Skeletal muscle tissue (tissue), 4 donors: ENCODE measurements around the gene PPP1R12B. TPM values are rescaled to one million over a fixed set of nuclear protein-coding genes. Genes with fewer than 3 reads are reported as not detected.
A peak's percentile ranks its signal among the peaks of the same experiment; 100 is the strongest.
"Not testable (repeated sequence)": the region's sequence is repeated elsewhere in the genome, so short reads cannot be mapped to it uniquely, and the experiment has no call there.

Experiments used
- H3K27ac ChIP-seq: one replicate; pipeline ENCODE4 v1.7.0; 2013; ENCODE audit warnings: mild to moderate bottlenecking, low read depth, low read length, inconsistent platforms
- H3K27me3 ChIP-seq, 3 donors: one replicate each; pipeline ENCODE4 v1.7.0; 2013; ENCODE audit warnings: low read length in 3 of 3; ENCODE audit not compliant: control insufficient read depth in 3 of 3, insufficient read depth in 3 of 3
- H3K36me3 ChIP-seq, 3 donors: one replicate each; pipeline ENCODE4 v1.7.0; 2013; ENCODE audit warnings: low read length in 3 of 3; ENCODE audit not compliant: control insufficient read depth in 3 of 3, insufficient read depth in 3 of 3
- H3K4me1 ChIP-seq, 3 donors: one replicate each; pipeline ENCODE4 v1.7.0; 2013; ENCODE audit warnings: low read length in 3 of 3, mild to moderate bottlenecking in 3 of 3; ENCODE audit not compliant: control insufficient read depth in 3 of 3, insufficient read depth in 3 of 3
- H3K4me3 ChIP-seq, 3 donors: one replicate each; pipeline ENCODE4 v1.7.0; 2013; ENCODE audit warnings: low read length in 3 of 3
- H3K9ac ChIP-seq, 3 donors: one replicate each; pipeline ENCODE4 v1.7.0; 2013; ENCODE audit warnings: low read length in 3 of 3, mild to moderate bottlenecking in 3 of 3, moderate library complexity in 2 of 3, low read depth in 1 of 3
- H3K9me3 ChIP-seq, 3 donors: one replicate each; pipeline ENCODE4 v1.7.0; 2013; ENCODE audit warnings: low read length in 3 of 3; ENCODE audit not compliant: control insufficient read depth in 3 of 3
- total RNA-seq: library from RNA; depleted of rRNA; stranded (reverse); fragments of >200 nt; gene quantifications from one replicate; pipeline ENCODE4 v1.2.3, GENCODE V29; 2014
- donor health status: Osteomylitis.

PPP1R12B gene
- total RNA-seq, 1 donor from 2014 or later = 73.6 TPM

DNA sequence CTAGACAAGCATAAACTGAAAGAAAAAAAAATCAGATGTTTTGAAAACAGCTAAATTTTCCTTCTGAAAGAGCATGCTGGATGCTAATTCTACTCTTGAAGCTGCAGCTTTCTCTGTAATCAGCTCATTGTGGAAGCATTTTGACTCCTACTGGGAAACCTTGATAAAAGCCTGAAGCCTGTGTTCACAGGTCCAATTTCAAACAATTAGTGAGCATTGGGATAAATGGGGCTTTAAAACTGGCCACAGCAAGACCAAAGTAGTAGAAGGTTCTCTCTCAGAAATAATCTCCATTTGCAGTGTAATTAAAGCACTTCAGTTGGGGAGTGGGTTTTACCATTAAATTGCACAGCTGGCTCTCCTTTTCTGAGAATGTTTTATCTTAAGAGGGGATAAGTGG lies 110.2 kb downstream of the PPP1R12B start:
- H3K4me3 ChIP-seq, H3K27me3 ChIP-seq, H3K9me3 ChIP-seq, H3K9ac ChIP-seq, H3K36me3 ChIP-seq: not testable (repeated sequence)
- Histone ChIP-seq H3K4me1 (peaks cover 6 to 30% (median 12%) of the 10 kb centered on the region in 3 donors), H3K27ac (peak overlapping the region; percentile 87)

DNA sequence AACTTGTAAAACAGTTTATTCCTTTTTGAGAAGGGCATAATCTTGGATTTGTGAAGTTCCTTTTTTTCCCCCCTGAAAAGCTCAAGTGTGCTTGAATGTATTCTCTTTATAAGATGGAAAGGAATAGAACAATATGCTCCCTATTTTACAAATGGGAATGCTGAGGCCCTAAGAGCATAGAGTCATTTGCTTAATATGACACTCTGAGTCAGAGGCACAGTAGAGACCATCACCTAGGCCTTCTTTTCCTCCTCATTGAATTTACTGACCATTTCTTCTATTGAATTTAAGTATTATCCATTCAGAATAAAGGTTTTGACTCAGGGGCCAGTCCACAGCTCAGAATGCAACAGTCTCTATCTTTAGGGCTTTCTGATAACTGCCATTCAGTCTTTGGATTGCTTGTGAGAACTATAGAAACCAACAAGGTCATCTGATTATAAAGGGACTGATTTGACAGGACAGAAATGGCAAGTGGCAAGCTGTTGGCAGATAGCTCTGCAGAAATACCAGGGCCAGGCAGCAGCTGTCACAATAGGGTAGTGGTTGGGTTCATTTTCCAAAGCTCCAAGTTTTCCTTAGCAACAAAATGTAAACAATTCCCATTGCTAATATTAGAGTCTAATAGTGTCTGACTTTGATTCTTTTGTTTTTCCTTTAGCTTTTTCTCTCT lies 111.1 kb downstream of the PPP1R12B start:
- H3K9ac ChIP-seq = peak overlapping the region in 1 of 3 donors; percentile 27
- H3K36me3 ChIP-seq, H3K4me3 ChIP-seq, H3K27me3 ChIP-seq, H3K9me3 ChIP-seq: not testable (repeated sequence)
- peak overlapping the region; percentile 87 for H3K27ac ChIP-seq
- H3K4me1 ChIP-seq = peaks cover 6 to 34% (median 12%) of the 10 kb centered on the region in 3 donors

DNA sequence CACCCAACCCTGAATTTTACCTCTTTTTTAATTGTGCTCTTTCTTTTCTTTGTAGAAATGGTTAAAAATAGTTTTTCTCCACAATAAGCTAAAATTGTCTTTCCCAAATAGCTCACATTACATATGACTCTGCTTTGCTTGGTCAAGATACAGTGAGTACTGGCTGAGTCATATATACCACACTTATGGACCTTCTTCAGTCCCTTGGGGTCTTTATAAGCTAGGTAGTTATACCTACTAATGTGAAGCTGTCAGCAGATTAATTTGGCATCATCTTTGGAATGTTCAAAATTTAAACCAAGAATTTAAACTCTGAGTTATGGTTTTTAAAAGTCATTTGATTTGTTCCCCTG lies 111.6 kb downstream of the PPP1R12B start:
- not testable (repeated sequence) for H3K9me3 ChIP-seq, H3K36me3 ChIP-seq, H3K27me3 ChIP-seq
- peak overlapping the region; percentile 87 for H3K27ac ChIP-seq
- peak overlapping the region in 1 of 3 donors; percentile 48 for H3K4me3 ChIP-seq
- H3K4me1 ChIP-seq = peaks cover 7 to 34% (median 12%) of the 10 kb centered on the region in 3 donors
- H3K9ac ChIP-seq = peak overlapping the region in 1 of 3 donors; percentile 27

DNA sequence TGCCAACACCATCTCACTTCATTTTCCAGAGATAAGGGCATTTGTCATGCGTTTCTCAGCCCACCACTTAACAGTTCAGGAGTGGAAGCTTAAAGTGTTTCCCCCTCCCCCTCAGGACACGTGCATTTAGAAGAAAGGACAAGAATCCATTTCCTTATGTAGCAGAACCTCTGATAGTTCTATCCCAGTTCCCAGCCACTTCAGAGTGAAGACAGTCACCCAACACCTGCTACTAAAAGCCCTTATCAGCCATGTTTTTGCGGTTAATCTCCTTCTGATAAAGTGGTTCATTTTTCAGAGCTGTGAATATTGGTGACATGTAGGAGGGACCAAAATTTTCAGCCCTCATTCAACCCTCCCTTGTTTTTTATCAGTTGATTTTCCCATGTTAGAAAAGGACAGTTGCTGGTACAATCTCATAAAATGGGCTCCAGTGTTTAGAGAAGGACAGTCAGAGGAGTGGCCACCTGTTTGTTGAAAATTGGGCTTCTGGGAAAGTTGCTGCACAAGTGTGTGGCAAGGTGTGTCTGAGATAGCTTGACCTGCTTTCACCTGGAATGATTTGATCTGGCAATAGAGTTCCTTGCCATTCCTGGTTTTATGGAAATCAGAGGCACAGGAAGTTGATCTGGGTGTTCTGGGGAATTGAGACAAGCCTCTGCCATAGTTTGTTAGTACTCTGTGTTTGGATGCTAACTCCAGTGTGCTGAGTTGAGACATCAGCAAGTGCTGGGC lies 114.0 kb downstream of the PPP1R12B start:
- Histone ChIP-seq H3K4me3 (no peak overlapping the region), H3K9me3 (no peaks in the 10 kb centered on the region), H3K9ac (no peak overlapping the region), H3K36me3 (no peaks in the 10 kb centered on the region), H3K27me3 (no peaks in the 10 kb centered on the region), H3K27ac (peak overlapping the region; percentile 32), H3K4me1 (peaks cover 11 to 34% (median 16%) of the 10 kb centered on the region in 3 donors)

DNA sequence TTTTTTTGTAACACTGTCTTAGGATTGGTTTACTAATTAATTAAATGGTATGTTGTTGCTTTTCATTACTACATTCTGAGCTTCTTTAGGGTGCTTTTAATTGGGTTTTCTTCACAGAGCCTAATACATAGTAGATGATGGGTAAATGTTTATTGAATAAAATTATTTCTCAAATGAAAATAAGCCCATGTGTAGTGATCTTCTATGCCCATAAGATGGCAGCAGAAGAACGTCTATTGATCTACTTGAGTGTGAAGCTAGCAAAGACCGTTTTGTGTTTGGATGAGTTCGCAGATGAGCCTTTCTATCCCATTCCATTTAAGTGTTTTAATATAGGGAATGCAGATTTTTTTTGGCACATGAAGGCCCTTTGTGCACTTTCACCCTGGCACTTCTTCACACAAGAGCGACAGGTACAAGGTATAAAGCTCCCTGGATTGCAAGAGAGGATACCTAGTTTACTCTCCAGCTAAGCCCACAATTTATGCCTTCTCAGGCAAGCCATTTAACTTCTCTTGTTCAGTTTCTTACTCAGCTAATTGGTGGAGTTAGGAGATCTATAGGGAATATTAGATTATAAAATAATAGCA lies 115.7 kb downstream of the PPP1R12B start:
- H3K9me3 ChIP-seq, H3K27ac ChIP-seq, H3K9ac ChIP-seq, H3K4me3 ChIP-seq, H3K27me3 ChIP-seq, H3K36me3 ChIP-seq: not testable (repeated sequence)
- peaks cover 11 to 33% (median 14%) of the 10 kb centered on the region in 3 donors for H3K4me1 ChIP-seq

DNA sequence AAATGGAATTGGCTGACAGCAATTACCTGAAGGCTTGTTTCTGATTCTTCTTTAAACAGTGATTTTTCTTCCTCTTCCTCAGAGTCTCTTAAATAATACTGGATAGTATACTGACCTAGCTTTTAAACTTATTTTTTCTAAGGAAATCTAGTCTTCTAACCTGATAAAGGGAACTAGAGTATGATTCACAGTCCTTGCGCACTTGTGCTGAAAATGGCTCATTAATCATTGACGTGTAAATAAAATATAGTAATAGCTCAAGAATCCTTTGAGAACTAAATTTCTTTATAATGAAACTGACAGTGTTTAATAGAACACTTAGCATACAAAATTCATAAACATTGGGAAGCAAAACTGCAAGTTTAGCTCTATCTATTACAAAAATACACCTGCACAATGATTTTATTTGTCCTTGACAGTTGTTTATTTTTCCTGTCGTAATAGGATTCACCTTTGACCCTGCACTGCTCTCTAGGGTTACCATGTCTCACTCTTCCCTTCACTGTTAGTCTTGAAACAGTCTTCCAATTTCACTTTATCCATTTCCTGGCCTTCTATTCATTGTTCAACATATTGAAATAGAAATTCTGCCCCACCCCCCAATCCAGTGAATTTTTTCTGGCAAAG lies 117.3 kb downstream of the PPP1R12B start:
- H3K4me1 ChIP-seq = peaks cover 10 to 27% (median 12%) of the 10 kb centered on the region in 3 donors
- H3K36me3 ChIP-seq, H3K27ac ChIP-seq, H3K27me3 ChIP-seq, H3K4me3 ChIP-seq, H3K9me3 ChIP-seq: not testable (repeated sequence)
- peak overlapping the region in 1 of 3 donors; percentile 26 for H3K9ac ChIP-seq

DNA sequence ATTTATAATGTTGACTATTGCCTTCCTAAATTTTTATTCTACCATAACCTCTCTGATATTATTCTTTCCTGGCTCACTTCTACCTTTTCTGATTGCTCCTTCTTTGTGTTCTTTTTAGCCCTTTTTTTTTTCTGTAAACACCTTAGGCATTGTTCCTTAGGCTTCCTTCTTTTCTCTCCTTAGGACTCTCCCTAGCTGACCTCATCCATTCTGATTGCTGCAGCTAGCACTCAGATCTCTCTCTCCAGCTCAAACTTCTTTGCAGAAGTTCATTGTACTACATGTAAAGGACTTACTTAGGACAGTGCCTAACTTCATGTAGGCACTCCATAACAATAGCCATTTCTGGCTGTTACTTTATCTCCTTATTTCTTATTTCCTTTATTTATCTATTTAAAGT lies 117.8 kb downstream of the PPP1R12B start:
- peaks cover 10 to 25% (median 12%) of the 10 kb centered on the region in 3 donors for H3K4me1 ChIP-seq
- not testable (repeated sequence) for H3K36me3 ChIP-seq, H3K9me3 ChIP-seq, H3K27me3 ChIP-seq, H3K4me3 ChIP-seq, H3K27ac ChIP-seq, H3K9ac ChIP-seq

DNA sequence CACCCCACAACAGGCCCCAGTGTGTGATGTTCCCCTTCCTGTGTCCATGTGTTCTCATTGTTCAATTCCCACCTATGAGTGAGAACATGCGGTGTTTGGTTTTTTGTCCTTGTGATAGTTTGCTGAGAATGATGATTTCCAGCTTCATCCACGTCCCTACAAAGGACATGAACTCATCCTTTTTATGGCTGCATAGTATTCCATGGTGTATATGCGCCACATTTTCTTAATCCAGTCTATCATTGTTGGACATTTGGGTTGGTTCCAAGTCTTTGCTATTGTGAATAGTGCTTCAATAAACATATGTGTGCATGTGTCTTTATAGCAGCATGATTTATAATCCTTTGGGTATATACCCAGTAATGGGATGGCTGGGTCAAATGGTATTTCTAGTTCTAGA lies 118.9 kb downstream of the PPP1R12B start:
- H3K4me3 ChIP-seq, H3K9ac ChIP-seq, H3K36me3 ChIP-seq, H3K27ac ChIP-seq, H3K9me3 ChIP-seq, H3K27me3 ChIP-seq: not testable (repeated sequence)
- H3K4me1 ChIP-seq = peaks cover 7 to 18% (median 9%) of the 10 kb centered on the region in 3 donors

DNA sequence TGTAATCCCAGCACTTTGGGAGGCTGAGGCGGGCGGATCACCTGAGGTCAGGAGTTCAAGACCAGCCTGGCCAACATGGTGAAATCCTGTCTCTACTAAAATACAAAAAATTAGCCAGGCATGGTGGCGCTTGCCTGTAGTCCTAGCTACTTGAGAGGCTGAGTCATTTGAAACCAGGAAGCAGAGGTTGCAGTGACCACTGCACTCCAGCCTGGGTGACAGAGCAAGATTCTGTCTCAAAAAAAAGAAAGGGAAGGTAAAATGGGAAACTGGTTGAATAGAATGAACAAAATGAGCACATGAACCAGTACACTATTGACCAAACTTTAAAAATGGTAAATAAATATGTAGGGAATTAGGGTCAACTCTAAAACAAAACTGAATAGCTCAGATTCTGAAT lies 120.2 kb downstream of the PPP1R12B start:
- not testable (repeated sequence) for H3K9ac ChIP-seq, H3K27ac ChIP-seq, H3K4me3 ChIP-seq, H3K27me3 ChIP-seq, H3K36me3 ChIP-seq, H3K9me3 ChIP-seq
- H3K4me1 ChIP-seq = peaks cover 18 to 27% (median 21%) of the 10 kb centered on the region in 3 donors

DNA sequence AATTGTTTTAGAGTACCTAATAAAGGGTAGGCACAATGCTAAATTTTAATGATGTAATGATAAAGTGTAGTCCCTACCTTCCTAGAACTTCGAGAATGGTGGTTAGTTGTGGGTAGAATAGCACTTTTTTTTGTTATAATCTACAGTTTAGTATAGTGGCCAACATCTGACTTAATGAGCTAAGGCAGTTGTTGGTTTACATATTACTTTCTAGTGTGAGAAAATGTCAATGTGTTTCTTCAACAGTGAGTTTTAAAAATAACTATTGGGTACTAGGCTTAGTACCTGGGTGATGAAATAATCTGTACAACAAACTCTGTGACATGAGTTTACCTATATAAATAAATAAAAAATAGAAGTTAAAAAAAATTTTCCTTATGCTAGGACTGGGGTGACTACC lies 120.6 kb downstream of the PPP1R12B start:
- not testable (repeated sequence) for H3K27ac ChIP-seq
- H3K4me1 ChIP-seq = peaks cover 22 to 27% (median 24%) of the 10 kb centered on the region in 3 donors

More for the DNA sequence above, 120.6 kb downstream of the PPP1R12B start:
- H3K27me3 ChIP-seq, H3K36me3 ChIP-seq, H3K9me3 ChIP-seq, H3K4me3 ChIP-seq, H3K9ac ChIP-seq: not testable (repeated sequence)
